Endothelial cell (in vitro differentiated cells): ENCODE measurements around the gene ARHGAP23. TPM values are rescaled to one million over a fixed set of nuclear protein-coding genes. Genes with fewer than 3 reads are reported as not detected.
"Not testable (repeated sequence)": the region's sequence is repeated elsewhere in the genome, so short reads cannot be mapped to it uniquely, and the experiment has no call there.

Experiments
- DNase-seq: peaks from one replicate; pipeline ENCODE4 v3.0.0; 2021; ENCODE audit warnings: low spot score
- H3K27ac Mint-ChIP-seq: one replicate; pipeline ENCODE4 v1.8.0; 2021; ENCODE audit warnings: mixed read lengths, inconsistent platforms; ENCODE audit not compliant: unreplicated experiment
- H3K27me3 Mint-ChIP-seq: one replicate; pipeline ENCODE4 v1.8.0; 2021; ENCODE audit warnings: mild to moderate bottlenecking, moderate library complexity, mixed read lengths, inconsistent platforms; ENCODE audit not compliant: unreplicated experiment
- H3K36me3 Mint-ChIP-seq: one replicate; pipeline ENCODE4 v1.8.0; 2021; ENCODE audit warnings: mild to moderate bottlenecking, low read depth, mixed read lengths, inconsistent platforms; ENCODE audit not compliant: unreplicated experiment
- H3K4me1 Mint-ChIP-seq: one replicate; pipeline ENCODE4 v1.8.0; 2021; ENCODE audit warnings: mild to moderate bottlenecking, mixed read lengths, inconsistent platforms; ENCODE audit not compliant: unreplicated experiment
- H3K4me3 Mint-ChIP-seq: one replicate; pipeline ENCODE4 v1.8.0; 2021; ENCODE audit warnings: mild to moderate bottlenecking, mixed read lengths, inconsistent platforms; ENCODE audit not compliant: unreplicated experiment
- H3K9me3 Mint-ChIP-seq: one replicate; pipeline ENCODE4 v1.8.0; 2021; ENCODE audit warnings: mixed read lengths, inconsistent platforms; ENCODE audit not compliant: unreplicated experiment
- total RNA-seq: library from RNA; stranded (reverse); fragmentation: NEBNext Ultra II Directional; extraction: Animal tissue kit (Norgen Biotek cat#: 25700); gene quantifications from one replicate; pipeline ENCODE4 v1.2.1, GENCODE V29; 2021; ENCODE audit not compliant: unreplicated experiment
- TF ChIP-seq, protein P1 (sequence below): fragments of 200-600 bp; sonication (generic); IDR thresholded peaks from one replicate; pipeline ENCODE4 v1.5.0; 2021; ENCODE audit warnings: antibody characterized with exemption; ENCODE audit not compliant: unreplicated experiment

ARHGAP23 gene
- total RNA-seq, 1 donor from 2014 or later: 70.5 TPM

GRCh38 chr17:38492067-38493040, 64.1 kb downstream of the ARHGAP23 start:
- H3K27ac Mint-ChIP-seq, H3K27me3 Mint-ChIP-seq, H3K4me1 Mint-ChIP-seq, H3K9me3 Mint-ChIP-seq: not testable (repeated sequence)
- TF ChIP-seq, protein P1, sequence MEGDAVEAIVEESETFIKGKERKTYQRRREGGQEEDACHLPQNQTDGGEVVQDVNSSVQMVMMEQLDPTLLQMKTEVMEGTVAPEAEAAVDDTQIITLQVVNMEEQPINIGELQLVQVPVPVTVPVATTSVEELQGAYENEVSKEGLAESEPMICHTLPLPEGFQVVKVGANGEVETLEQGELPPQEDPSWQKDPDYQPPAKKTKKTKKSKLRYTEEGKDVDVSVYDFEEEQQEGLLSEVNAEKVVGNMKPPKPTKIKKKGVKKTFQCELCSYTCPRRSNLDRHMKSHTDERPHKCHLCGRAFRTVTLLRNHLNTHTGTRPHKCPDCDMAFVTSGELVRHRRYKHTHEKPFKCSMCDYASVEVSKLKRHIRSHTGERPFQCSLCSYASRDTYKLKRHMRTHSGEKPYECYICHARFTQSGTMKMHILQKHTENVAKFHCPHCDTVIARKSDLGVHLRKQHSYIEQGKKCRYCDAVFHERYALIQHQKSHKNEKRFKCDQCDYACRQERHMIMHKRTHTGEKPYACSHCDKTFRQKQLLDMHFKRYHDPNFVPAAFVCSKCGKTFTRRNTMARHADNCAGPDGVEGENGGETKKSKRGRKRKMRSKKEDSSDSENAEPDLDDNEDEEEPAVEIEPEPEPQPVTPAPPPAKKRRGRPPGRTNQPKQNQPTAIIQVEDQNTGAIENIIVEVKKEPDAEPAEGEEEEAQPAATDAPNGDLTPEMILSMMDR: peak; percentile 54
- H3K4me3 Mint-ChIP-seq: peak overlapping the region; percentile 15
- peaks cover 41% of the 10 kb centered on the region for H3K36me3 Mint-ChIP-seq
- peak; percentile 94 for DNase-seq

GRCh38 chr17:38494152-38494551, 65.9 kb downstream of the ARHGAP23 start:
- H3K36me3 Mint-ChIP-seq: peaks cover 41% of the 10 kb centered on the region
- H3K27me3 Mint-ChIP-seq, H3K9me3 Mint-ChIP-seq, H3K27ac Mint-ChIP-seq, DNase-seq, H3K4me1 Mint-ChIP-seq, H3K4me3 Mint-ChIP-seq: not testable (repeated sequence)

GRCh38 chr17:38497656-38498055, 69.4 kb downstream of the ARHGAP23 start:
- H3K4me3 Mint-ChIP-seq, H3K4me1 Mint-ChIP-seq, DNase-seq, H3K9me3 Mint-ChIP-seq, H3K27ac Mint-ChIP-seq: not testable (repeated sequence)
- H3K27me3 Mint-ChIP-seq: peaks cover 11% of the 10 kb centered on the region
- H3K36me3 Mint-ChIP-seq: peaks cover 24% of the 10 kb centered on the region

DNA sequence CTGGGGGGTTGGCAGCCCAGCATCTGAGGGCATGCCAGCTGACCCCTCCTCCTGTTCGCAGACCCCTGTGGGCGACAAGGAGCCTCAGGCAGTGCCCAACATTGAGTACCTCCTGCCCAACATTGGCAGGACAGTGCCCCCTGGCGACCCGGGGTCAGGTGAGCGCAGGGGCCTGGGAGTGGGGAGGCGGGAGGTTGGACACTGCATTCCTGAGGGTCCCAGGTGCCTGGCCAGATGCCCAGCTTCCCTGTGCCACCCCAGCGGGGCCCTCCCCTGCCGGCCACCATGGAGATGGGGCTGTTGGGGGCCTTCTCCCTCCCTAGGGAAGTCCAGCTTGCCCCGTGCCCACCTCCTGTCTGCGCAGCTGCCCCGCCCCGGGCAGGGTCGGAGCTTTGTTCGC, 70.1 kb downstream of the ARHGAP23 start:
- H3K4me1 Mint-ChIP-seq: no peaks in the 10 kb centered on the region
- no peaks in the 10 kb centered on the region for H3K9me3 Mint-ChIP-seq
- no peak overlapping the region for H3K4me3 Mint-ChIP-seq
- H3K36me3 Mint-ChIP-seq: peaks cover 25% of the 10 kb centered on the region
- H3K27ac Mint-ChIP-seq: no peak overlapping the region
- H3K27me3 Mint-ChIP-seq: peaks cover 11% of the 10 kb centered on the region
- DNase-seq: no peak
- TF ChIP-seq, protein P1: no peak

GRCh38 chr17:38499230-38499629, 71.0 kb downstream of the ARHGAP23 start:
- H3K27me3 Mint-ChIP-seq, H3K9me3 Mint-ChIP-seq, H3K4me3 Mint-ChIP-seq, H3K4me1 Mint-ChIP-seq, DNase-seq, H3K27ac Mint-ChIP-seq: not testable (repeated sequence)
- H3K36me3 Mint-ChIP-seq: peaks cover 18% of the 10 kb centered on the region

GRCh38 chr17:38501718-38502117, 73.5 kb downstream of the ARHGAP23 start:
- not testable (repeated sequence) for H3K36me3 Mint-ChIP-seq, H3K27me3 Mint-ChIP-seq

DNA sequence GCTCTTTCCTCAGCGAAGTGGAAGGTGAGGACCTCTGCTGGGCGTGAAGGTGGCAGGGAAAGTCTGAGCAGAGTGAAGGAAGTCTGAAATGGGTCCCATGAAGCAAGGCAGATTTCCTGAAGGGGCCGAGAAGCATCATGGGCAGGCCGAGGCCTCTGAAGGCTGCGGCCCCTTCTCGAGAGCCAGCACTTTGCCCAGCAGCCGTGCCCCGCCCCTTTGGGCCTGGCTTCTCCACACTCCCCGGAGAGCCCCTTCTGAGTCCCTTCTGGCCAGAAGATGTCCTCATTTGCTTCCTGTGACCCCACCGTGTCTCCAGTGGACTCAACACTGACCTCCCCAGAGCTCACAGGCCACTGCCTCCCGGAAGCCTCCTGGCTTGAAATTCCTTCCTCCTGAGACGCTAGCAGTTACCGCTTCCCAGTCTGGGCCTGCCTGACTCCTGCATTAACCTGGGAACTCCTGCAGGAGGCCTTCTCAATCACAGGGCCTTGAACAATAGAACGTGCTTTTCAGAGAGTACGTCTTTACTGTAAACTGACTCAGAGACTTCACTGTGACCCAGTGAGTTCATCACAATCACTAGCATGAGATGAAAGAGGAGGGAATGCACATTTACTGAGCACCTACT, 75.1 kb downstream of the ARHGAP23 start:
- peaks cover 13% of the 10 kb centered on the region for H3K4me1 Mint-ChIP-seq
- DNase-seq, H3K27ac Mint-ChIP-seq, H3K36me3 Mint-ChIP-seq, H3K9me3 Mint-ChIP-seq, H3K4me3 Mint-ChIP-seq: not testable (repeated sequence)
- H3K27me3 Mint-ChIP-seq: peaks cover 17% of the 10 kb centered on the region

More at GRCh38 chr17:38501718-38502117, 73.5 kb downstream of the ARHGAP23 start:
- not testable (repeated sequence) for H3K4me3 Mint-ChIP-seq, H3K9me3 Mint-ChIP-seq, DNase-seq, H3K27ac Mint-ChIP-seq, H3K4me1 Mint-ChIP-seq
